Measurements from ENCODE around the gene NME3. TPM values are rescaled to one million over a fixed set of nuclear protein-coding genes. Genes with fewer than 3 reads are reported as not detected.

Gene NME3
- total and polyA plus RNA-seq, 2 donors (not counting 1 experiment from before 2014, with no cell fraction given) = 9.9 to 69.7 TPM

DNA sequence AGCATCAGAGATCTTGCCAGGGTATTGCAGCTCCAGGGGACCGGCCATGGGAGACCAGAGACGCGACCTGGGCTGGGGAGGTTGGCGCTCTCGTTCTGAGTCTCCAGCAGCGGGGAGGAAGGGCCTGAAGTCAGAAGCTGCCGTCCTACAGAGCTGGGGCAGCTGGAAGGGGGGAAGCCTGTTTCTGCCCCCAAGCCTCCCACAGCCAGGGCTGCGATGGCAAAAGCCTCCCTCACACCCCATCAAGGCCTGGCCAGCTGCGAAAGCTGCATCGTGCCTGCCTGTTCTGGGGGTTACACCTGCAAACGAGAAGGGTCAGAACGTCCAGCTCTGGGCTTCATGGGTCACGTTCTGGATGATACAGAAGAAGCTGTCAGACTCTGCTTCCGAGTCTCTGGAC, 39.3 kb downstream of the NME3 start:
- H3K36me3 ChIP-seq (ENCODE audit: control insufficient read depth, insufficient read depth, low read length) = peaks cover 30% of the 10 kb centered on the region
- peaks cover 4% of the 10 kb centered on the region for H3K9me3 ChIP-seq (ENCODE audit: control insufficient read depth, insufficient read depth, low read depth, low read length)
- H2AFZ ChIP-seq (ENCODE audit: low read length) = no peak overlapping the region
- no peak overlapping the region for H3K4me2 ChIP-seq (ENCODE audit: extremely low read depth, insufficient read depth, low read length)
- H3K4me3 ChIP-seq (replicated peaks in 1 of 4; ENCODE audit: control extremely low read depth in 1 of 4, insufficient read depth in 1 of 4, low read depth in 3 of 4, low read length in 4 of 4) = no peak overlapping the region
- H3K27ac ChIP-seq (ENCODE audit: insufficient read depth, low read length) = no peak overlapping the region
- H4K20me1 ChIP-seq (ENCODE audit: control insufficient read depth, extremely low read depth, insufficient read depth, low read length) = no peaks in the 10 kb centered on the region
- no peak for TF ChIP-seq EZH2 (IDR thresholded peaks at IDR 0.05; ENCODE audit: low read length, missing control alignments)
- TF ChIP-seq, protein P1, sequence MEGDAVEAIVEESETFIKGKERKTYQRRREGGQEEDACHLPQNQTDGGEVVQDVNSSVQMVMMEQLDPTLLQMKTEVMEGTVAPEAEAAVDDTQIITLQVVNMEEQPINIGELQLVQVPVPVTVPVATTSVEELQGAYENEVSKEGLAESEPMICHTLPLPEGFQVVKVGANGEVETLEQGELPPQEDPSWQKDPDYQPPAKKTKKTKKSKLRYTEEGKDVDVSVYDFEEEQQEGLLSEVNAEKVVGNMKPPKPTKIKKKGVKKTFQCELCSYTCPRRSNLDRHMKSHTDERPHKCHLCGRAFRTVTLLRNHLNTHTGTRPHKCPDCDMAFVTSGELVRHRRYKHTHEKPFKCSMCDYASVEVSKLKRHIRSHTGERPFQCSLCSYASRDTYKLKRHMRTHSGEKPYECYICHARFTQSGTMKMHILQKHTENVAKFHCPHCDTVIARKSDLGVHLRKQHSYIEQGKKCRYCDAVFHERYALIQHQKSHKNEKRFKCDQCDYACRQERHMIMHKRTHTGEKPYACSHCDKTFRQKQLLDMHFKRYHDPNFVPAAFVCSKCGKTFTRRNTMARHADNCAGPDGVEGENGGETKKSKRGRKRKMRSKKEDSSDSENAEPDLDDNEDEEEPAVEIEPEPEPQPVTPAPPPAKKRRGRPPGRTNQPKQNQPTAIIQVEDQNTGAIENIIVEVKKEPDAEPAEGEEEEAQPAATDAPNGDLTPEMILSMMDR (conservative IDR thresholded peaks at IDR 0.05 in 1 of 2, IDR thresholded peaks at IDR 0.05 in 1 of 2; ENCODE audit: low read depth in 1 of 2, low read length in 2 of 2) = no peak
- H3K79me2 ChIP-seq (ENCODE audit: control insufficient read depth, insufficient read depth, low read length) = peaks cover 5% of the 10 kb centered on the region
- H3K4me1 ChIP-seq (ENCODE audit: control insufficient read depth, extremely low read depth, insufficient read depth, low read length) = no peaks in the 10 kb centered on the region
- no peak for DNase-seq (ENCODE audit: low read depth in 2 of 2)
- H3K9ac ChIP-seq (ENCODE audit: insufficient read depth, low read length) = no peak overlapping the region
- no peaks in the 10 kb centered on the region for H3K27me3 ChIP-seq (ENCODE audit: control insufficient read depth, insufficient read depth, low read length)

DNA sequence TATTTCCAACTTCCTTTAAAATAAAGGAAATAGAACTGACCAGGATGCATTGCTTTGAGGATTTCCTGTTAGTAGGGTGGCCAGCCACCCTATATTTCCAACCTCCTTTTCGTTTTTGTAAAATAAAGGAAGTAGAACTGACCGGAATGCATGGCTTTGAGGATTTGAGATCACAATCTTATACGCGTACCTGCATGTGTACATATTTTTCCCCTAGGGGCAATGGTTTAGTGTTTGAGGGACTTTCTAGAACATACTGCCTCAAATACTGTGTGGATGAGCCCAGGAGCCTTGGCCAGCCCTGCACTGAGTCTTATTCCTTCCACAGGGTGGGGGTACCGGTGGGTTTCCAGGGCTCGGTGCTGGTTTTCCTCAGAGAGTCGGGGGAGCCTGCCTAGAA, 39.7 kb downstream of the NME3 start:
- no peak overlapping the region for H3K27ac ChIP-seq (ENCODE audit: insufficient read depth, low read length)
- H3K36me3 ChIP-seq (ENCODE audit: control insufficient read depth, insufficient read depth, low read length) = peaks cover 34% of the 10 kb centered on the region
- peaks cover 8% of the 10 kb centered on the region for H3K79me2 ChIP-seq (ENCODE audit: control insufficient read depth, insufficient read depth, low read length)
- no peak overlapping the region for H3K9ac ChIP-seq (ENCODE audit: insufficient read depth, low read length)
- no peaks in the 10 kb centered on the region for H3K4me1 ChIP-seq (ENCODE audit: control insufficient read depth, extremely low read depth, insufficient read depth, low read length)
- H3K27me3 ChIP-seq (ENCODE audit: control insufficient read depth, insufficient read depth, low read length) = no peaks in the 10 kb centered on the region
- no peak for DNase-seq (ENCODE audit: low read depth in 2 of 2)
- H3K4me3 ChIP-seq (replicated peaks in 1 of 4; ENCODE audit: control extremely low read depth in 1 of 4, insufficient read depth in 1 of 4, low read depth in 3 of 4, low read length in 4 of 4) = no peak overlapping the region
- H3K9me3 ChIP-seq (ENCODE audit: control insufficient read depth, insufficient read depth, low read depth, low read length) = peaks cover 4% of the 10 kb centered on the region
- no peaks in the 10 kb centered on the region for H4K20me1 ChIP-seq (ENCODE audit: control insufficient read depth, extremely low read depth, insufficient read depth, low read length)
- no peak overlapping the region for H3K4me2 ChIP-seq (ENCODE audit: extremely low read depth, insufficient read depth, low read length)
- no peak overlapping the region for H2AFZ ChIP-seq (ENCODE audit: low read length)
- TF ChIP-seq, protein P1 (conservative IDR thresholded peaks at IDR 0.05 in 1 of 2, IDR thresholded peaks at IDR 0.05 in 1 of 2; ENCODE audit: low read depth in 1 of 2, low read length in 2 of 2) = no peak

DNA sequence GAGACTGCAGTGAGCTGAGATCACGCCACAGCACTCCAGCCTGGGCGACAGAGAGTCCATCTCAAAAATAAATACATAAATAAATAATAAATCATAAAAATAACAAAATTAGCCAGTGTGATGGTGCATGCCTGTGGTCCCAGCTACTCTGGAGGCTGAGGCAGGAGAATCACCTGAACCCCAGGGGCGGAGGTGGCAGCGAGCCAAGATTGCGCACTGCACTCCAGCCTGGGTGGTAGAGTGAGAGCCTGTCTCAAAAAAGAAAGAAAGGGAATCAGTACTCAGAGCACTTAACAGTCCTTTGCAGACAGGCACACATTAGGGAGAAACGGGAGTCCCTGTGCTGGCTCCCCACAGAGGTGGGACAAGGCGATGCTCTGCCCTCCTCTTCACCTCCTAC, 40.3 kb downstream of the NME3 start:
- Histone ChIP-seq H3K9ac (ENCODE audit: insufficient read depth, low read length) (no peak overlapping the region), H3K4me2 (ENCODE audit: extremely low read depth, insufficient read depth, low read length) (no peak overlapping the region), H3K4me1 (ENCODE audit: control insufficient read depth, extremely low read depth, insufficient read depth, low read length) (no peaks in the 10 kb centered on the region), H3K27ac (ENCODE audit: insufficient read depth, low read length) (no peak overlapping the region), H4K20me1 (ENCODE audit: control insufficient read depth, extremely low read depth, insufficient read depth, low read length) (no peaks in the 10 kb centered on the region), H3K27me3 (ENCODE audit: control insufficient read depth, insufficient read depth, low read length) (no peaks in the 10 kb centered on the region), H3K79me2 (ENCODE audit: control insufficient read depth, insufficient read depth, low read length) (peaks cover 8% of the 10 kb centered on the region), H3K36me3 (ENCODE audit: control insufficient read depth, insufficient read depth, low read length) (peaks cover 35% of the 10 kb centered on the region), H2AFZ (ENCODE audit: low read length) (no peak overlapping the region), H3K9me3 (ENCODE audit: control insufficient read depth, insufficient read depth, low read depth, low read length) (peaks cover 4% of the 10 kb centered on the region), H3K4me3 (replicated peaks in 1 of 4; ENCODE audit: control extremely low read depth in 1 of 4, insufficient read depth in 1 of 4, low read depth in 3 of 4, low read length in 4 of 4) (no peak overlapping the region)
- TF ChIP-seq, protein P1 (conservative IDR thresholded peaks at IDR 0.05 in 1 of 2, IDR thresholded peaks at IDR 0.05 in 1 of 2; ENCODE audit: low read depth in 1 of 2, low read length in 2 of 2) = no peak
- TF ChIP-seq EZH2 (IDR thresholded peaks at IDR 0.05; ENCODE audit: low read length, missing control alignments) = no peak
- DNase-seq (ENCODE audit: low read depth in 2 of 2) = no peak
